ENCODE data around the gene CCDC33. TPM values are rescaled to one million over a fixed set of nuclear protein-coding genes. Genes with fewer than 3 reads are reported as not detected.

Gene CCDC33
- total RNA-seq, 1 experiment from 2014 or later: 3.5 TPM

GRCh38 chr15:74365598-74366445, 129.7 kb downstream of the CCDC33 start:
- DNase-seq (ENCODE audit: low spot score): peak; percentile 46
- in situ Hi-C loops (cut with HindIII; ENCODE audit: low sequenced_read_pairs): loop anchor here (25.0 kb wide), 1 partner anchor 396 kb away; no protein-coding TSS in a partner anchor

- DNase-seq (ENCODE audit: low spot score): no peak
- in situ Hi-C loops (cut with HindIII; ENCODE audit: low sequenced_read_pairs): loop anchor here (25.0 kb wide), 1 partner anchor 395 kb away; no protein-coding TSS in a partner anchor
Observed at GRCh38 chr15:74367296-74367854, 131.2 kb downstream of the CCDC33 start, which contains the start of gene CYP11A1. Gene CYP11A1, minus strand, starts transcription at chr15:74367646. Its CDS starts 61 bp downstream, at chr15:74367585.

- in situ Hi-C loops (cut with HindIII; ENCODE audit: low sequenced_read_pairs): loop anchor here (25.0 kb wide), 1 partner anchor 394 kb away; no protein-coding TSS in a partner anchor
- DNase-seq (ENCODE audit: low spot score): no peak
Observed at GRCh38 chr15:74368121-74368520, 132.0 kb downstream of the CCDC33 start.

GRCh38 chr15:74369084-74369745, 133.1 kb downstream of the CCDC33 start:
- in situ Hi-C loops (cut with HindIII; ENCODE audit: low sequenced_read_pairs): loop anchor here (25.0 kb wide), 1 partner anchor 393 kb away; no protein-coding TSS in a partner anchor
- DNase-seq (ENCODE audit: low spot score): no peak

- DNase-seq (ENCODE audit: low spot score): no peak
- in situ Hi-C loops (cut with HindIII; ENCODE audit: low sequenced_read_pairs): loop anchor here (10.0 to 25.0 kb wide), 2 partner anchors 125 to 393 kb away; no protein-coding TSS in a partner anchor
Observed at GRCh38 chr15:74369756-74370155, 133.6 kb downstream of the CCDC33 start.

GRCh38 chr15:74370471-74370870, 134.3 kb downstream of the CCDC33 start:
- in situ Hi-C loops (cut with HindIII; ENCODE audit: low sequenced_read_pairs): loop anchor here (10.0 to 25.0 kb wide), 2 partner anchors 124 to 392 kb away; no protein-coding TSS in a partner anchor
- no peak for DNase-seq (ENCODE audit: low spot score)

- no peak for DNase-seq (ENCODE audit: low spot score)
- in situ Hi-C loops (cut with HindIII; ENCODE audit: low sequenced_read_pairs): loop anchor here (10.0 to 25.0 kb wide), 2 partner anchors 122 to 389 kb away; no protein-coding TSS in a partner anchor
Observed at GRCh38 chr15:74373056-74373650, 137.0 kb downstream of the CCDC33 start.

GRCh38 chr15:74373731-74374647, 137.9 kb downstream of the CCDC33 start:
- in situ Hi-C loops (cut with HindIII; ENCODE audit: low sequenced_read_pairs): loop anchor here (10.0 to 25.0 kb wide), 2 partner anchors 121 to 388 kb away; no protein-coding TSS in a partner anchor
- DNase-seq (ENCODE audit: low spot score): peak; percentile 92

- DNase-seq (ENCODE audit: low spot score): no peak
- in situ Hi-C loops (cut with HindIII; ENCODE audit: low sequenced_read_pairs): loop anchor here (10.0 to 25.0 kb wide), 2 partner anchors 120 to 388 kb away; no protein-coding TSS in a partner anchor
Observed at GRCh38 chr15:74374648-74375302, 138.6 kb downstream of the CCDC33 start.

GRCh38 chr15:74375303-74375693, 139.2 kb downstream of the CCDC33 start:
- DNase-seq (ENCODE audit: low spot score): peak; percentile 93
- in situ Hi-C loops (cut with HindIII; ENCODE audit: low sequenced_read_pairs): loop anchor here (10.0 kb wide), 1 partner anchor 120 kb away; no protein-coding TSS in a partner anchor

- in situ Hi-C loops (cut with HindIII; ENCODE audit: low sequenced_read_pairs): loop anchor here (10.0 kb wide), 1 partner anchor 119 kb away; no protein-coding TSS in a partner anchor
- DNase-seq (ENCODE audit: low spot score): no peak
Observed at GRCh38 chr15:74376226-74376625, 140.1 kb downstream of the CCDC33 start.

GRCh38 chr15:74376825-74377581, 140.9 kb downstream of the CCDC33 start:
- in situ Hi-C loops (cut with HindIII; ENCODE audit: low sequenced_read_pairs): loop anchor here (10.0 kb wide), 1 partner anchor 118 kb away; no protein-coding TSS in a partner anchor
- peak; percentile 34 for DNase-seq (ENCODE audit: low spot score)

GRCh38 chr15:74377831-74378766, 142.0 kb downstream of the CCDC33 start:
- in situ Hi-C loops (cut with HindIII; ENCODE audit: low sequenced_read_pairs): loop anchor here (10.0 kb wide), 1 partner anchor 117 kb away; no protein-coding TSS in a partner anchor
- no peak for DNase-seq (ENCODE audit: low spot score)

- in situ Hi-C loops (cut with HindIII; ENCODE audit: low sequenced_read_pairs): loop anchor here (10.0 kb wide), 1 partner anchor 116 kb away; no protein-coding TSS in a partner anchor
- DNase-seq (ENCODE audit: low spot score): no peak
Observed at GRCh38 chr15:74378848-74379247, 142.7 kb downstream of the CCDC33 start.
